ENCODE data around the gene CACNA1S.

Gene CACNA1S

DNA sequence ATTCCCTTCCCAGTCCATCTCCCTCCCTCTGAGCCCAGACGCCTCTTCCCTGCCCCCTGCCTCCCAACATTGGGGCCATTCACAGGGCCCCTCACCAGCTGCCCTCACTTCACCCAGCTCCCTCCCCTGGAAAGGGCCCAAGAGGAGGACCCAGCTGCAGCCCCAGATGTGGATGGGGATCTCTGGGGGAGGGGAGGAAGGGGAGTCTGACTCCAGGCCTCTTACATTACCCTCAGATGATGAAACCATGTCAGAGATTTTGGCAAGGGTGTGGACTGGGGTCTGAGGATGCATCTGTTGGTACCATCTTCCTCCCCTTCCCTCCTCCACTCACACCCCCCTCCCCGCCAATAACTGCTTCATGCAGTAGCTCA lies 87.6 kb downstream of the CACNA1S start:
- no peak for DNase-seq

DNA sequence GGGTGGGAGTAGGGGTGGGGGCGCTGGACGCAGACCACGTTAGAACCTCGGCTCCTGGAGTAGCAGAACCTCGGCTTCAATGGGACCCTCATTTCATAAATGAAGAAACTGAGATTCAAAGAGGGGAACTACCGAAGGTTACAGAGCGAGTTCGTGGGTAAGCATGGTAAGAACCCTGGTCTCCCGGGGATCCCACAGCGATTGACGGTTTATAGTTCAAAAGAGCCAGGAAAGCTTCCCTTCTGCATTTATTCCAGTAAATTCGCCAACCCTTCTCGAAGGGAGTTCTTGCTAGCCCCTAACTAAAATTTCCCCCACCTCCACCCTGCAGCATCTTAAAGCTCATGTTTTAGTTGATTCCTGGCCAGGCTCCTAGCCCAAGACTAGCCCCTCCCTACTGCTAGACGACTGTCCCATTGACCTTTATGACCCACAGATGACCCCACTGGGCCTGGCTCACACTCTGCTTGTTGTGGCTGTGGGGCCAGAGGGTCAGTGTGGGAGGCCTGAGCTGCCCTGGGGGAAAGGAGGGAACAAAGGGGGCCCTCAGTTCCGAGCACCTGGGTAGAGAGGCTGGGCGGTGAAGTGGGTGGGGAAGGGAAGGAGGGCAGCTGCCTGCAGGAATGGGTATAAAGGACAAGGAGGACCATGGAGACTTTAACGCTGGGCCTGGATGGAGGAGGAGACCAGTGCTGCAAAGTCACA lies 88.2 kb downstream of the CACNA1S start:
- no peak for DNase-seq

DNA sequence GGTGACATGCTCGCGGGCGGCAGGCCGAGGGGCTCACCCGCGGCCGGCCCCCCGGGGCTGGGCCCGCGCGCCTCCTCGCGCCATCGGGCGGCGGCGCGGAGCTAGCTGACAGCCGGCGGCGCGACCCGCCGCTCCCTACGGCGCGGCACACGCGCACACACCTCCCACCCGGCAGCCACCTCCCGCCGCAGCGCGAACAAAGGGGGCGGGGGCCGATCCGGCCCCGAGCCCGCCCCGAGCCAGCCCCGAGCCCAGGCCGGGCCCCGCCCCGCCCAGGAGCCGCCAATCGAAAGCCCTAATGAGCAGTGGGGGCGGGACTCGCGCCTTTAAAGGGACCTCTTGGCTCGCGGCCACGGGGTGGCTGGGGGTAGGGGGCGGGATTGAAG lies 88.7 kb downstream of the CACNA1S start, which contains the start of gene KIF21B:
Gene KIF21B (minus strand): TSS at position 198 of the 386 bp plus-strand sequence. CDS start 331 bp downstream, outside the sequence.
- peak; percentile 95 for DNase-seq

DNA sequence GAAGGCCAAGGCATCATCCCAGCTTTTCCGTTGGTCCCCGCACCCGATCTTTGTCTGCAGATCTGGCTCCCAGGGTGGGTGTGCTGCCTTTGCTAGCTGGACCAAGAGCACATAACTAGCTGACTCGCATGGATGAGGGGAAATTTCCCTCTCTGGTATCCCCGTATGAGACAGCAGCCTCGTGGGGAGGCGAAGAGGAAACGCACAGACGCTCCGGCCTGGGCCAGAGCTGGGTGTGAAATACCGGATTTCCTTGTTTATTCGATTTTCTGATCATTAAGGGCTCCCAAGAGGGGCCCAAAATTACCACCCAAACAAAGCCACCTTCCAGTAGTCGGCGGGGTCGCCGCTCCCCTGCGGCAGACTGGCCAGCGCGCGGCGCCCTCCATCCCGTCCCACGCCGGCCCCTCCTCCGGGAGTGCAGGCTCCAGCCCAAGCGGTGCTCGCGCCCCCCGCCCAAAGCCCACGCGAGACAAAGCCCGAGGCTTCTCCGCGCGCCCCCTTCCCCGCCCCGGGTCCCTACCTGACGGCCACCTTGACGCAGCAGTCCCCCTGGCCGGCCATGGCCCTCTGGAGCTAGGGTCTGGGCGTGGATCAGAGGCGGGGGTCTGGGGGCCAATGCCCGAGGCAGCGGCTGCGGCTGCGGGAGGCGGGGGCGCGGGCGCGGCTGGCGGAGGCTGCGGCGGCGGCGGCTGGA lies 89.3 kb downstream of the CACNA1S start:
- peak; percentile 60 for DNase-seq

DNA sequence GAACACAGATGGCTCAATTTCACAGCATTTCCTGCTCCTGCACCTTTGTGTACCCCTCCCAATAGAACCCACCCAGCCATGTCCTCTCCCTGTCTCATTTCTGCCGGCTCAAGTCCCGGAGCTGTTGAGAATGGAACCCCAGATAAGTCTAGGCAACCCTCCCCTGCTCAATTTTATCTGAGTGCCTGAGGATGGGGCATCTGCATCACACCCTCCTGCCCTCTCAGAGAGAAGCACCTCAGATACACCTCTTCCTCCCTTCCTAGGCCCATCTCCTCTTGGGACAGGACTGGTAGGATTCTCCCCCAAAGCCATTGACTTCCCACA lies 89.8 kb downstream of the CACNA1S start:
- DNase-seq = peak; percentile 43

GRCh38 chr1:201021630-201022492 lies 90.4 kb downstream of the CACNA1S start:
- peak; percentile 36 for DNase-seq

GRCh38 chr1:201020721-201021629 lies 91.3 kb downstream of the CACNA1S start:
- DNase-seq = peak; percentile 37

GRCh38 chr1:201020040-201020591 lies 92.1 kb downstream of the CACNA1S start:
- DNase-seq = peak; percentile 16

DNA sequence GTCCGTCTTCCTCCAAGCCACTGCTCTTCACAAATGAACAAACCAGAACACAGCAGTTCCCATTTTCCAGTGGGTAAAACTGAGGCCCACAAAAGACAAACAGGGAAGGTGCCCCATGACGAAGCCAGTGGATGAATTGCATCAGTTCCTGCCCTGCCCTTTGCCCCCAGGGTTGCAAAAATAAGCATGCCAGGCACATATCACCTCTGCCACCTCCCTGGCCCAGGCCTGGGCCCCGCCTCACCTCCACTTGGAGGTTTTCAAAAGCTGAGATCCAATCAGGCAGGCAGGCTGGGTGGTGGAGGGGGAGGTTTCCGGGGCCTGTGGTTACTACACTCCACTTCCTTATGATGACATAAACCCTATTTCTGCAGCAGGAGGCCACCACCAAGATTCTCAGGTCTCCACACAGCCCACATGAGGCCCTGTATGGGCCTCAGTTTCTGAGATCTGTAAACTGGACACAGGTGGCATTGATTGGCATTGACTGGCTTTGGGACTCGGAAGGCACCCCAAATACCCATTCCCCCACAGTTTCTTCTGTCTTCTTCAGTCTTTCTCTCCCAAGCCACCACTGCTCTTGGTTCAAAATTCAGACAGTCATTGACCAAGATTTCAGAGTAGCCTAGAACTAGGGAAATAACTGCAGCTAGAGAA lies 92.8 kb downstream of the CACNA1S start:
- peak; percentile 23 for DNase-seq

- DNase-seq = no peak
Observed at GRCh38 chr1:201017828-201018163, 94.4 kb downstream of the CACNA1S start.

GRCh38 chr1:201016943-201017827 lies 95.0 kb downstream of the CACNA1S start:
- peak; percentile 75 for DNase-seq

DNA sequence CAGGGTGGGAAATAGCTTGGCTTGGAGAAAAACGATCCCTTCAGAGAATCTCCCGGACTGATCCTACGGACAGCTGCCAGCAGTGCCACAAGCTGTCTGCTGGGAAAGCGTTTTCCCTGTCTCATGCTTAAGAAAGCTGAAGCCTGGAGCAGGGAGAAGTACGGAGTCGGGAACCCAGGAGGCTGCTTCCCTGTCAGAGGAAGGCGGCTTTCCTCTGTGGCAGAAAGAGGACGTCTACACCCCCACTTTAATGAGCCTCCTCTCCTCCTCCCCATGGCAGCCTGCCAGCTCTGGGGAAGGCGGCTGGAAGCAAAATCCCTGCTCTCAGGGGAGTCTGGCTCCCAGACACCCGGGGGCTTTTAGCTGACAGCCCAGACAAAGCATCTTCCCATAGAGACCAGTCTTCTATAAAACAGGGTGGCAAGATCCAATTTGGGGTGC lies 96.0 kb downstream of the CACNA1S start:
- DNase-seq = peak; percentile 96

DNA sequence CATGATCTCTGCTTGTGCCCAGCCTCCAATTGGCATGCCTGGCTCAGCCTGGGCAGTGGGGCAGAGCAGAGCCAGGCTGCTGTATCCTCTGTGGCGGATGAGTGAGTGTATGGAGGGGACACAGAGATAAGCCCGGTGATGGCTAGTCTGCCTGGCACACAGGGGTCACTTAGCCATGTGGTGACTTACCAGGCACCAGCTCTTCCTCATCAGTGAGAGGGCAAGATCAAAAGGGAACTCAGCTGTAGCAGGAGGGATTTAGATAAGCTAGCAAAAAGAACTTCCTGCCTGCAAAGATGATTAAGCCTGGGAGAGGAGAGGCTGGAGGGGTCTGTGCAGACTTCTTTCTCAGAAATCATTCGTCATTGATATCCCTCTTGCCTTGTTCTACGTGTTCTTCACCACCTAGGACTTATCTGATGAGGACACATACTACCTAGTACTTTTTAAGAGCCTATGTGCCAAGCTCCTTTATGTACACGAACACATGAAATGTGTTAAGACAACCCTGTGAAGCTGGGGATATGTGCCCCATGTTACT lies 96.6 kb downstream of the CACNA1S start:
- DNase-seq = peak; percentile 51

- no peak for DNase-seq
Observed at GRCh38 chr1:201014816-201015200, 97.4 kb downstream of the CACNA1S start.

GRCh38 chr1:201013991-201014815 lies 98.0 kb downstream of the CACNA1S start:
- DNase-seq = no peak

DNA sequence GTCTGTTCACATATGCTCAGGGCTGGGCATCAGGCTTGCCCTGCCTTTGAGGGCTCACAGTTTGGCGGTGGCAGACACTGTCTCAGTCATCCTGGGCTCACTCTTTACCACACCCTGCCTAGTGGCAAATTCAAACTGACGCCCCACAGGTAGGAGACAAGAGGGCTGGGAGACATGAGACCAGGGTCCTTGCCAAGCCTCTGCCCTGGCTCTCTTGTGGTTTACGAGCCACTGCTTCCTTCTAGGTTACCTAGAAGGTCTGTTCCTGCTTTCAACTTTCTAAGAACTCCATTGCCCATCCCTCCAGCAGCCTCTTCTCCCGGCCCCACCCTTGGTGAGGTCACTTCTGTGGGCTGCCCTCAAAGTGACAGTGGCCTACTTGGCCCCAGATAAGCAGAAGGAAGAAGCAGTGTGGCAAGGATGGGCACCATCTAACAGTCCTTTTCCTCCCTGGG lies 99.2 kb downstream of the CACNA1S start:
- no peak for DNase-seq

DNA sequence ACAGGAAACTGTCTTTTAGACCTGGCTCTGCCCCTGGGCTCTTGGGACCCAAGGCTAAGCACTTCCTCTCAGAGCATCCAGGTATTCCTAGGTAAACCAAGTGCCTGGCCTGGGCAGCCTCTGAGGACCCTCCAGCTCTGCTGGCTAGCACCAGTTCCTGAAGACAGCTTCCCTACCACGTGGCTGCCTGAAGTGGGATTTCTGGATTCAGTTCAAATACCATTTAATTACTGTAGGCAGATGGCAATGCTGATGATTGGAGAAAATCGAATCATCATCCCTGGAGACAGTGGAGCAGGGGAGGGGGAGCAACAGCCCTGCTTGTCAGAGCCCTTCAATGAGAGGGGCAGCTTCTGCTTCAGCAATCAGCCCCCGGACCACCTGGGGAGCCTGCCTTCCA lies 100.6 kb downstream of the CACNA1S start:
- peak; percentile 93 for DNase-seq

DNA sequence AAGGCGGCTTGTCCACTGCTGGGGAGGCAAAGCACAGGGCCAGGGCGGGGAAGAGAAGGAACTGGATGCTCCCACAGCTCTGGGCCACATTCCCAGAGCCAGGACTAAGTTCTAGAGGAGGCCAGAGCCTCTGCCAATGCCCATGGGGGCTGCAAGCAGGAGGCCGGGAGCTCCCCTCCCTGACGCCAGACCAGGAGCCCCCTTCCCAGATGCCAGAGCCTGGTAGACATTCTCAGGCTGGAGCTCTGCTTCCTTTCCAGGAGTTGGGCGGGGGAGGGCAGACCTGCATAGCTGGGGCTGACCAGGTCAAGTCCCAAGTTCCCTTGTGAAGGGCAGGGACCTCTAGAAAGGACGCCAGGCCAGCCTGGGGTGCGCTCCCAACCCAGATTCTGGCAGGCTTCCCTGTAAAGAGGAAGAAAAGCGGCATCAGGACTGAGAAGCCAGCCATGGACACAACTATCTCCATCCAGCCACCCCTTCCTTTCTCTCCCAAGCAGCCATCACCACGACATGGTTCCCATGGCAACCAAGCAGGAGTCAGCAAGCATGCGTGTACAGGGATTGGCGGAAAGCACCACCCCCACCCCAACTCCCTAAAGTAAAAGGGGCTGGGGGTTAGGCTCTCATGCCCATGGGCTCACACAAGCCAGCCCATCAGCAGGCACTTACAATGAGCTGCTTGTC lies 102.1 kb downstream of the CACNA1S start:
- DNase-seq = peak; percentile 48

All from NCI-H69 (cell line).